Measurements from ENCODE around the gene P2RX6. TPM values are rescaled to one million over a fixed set of nuclear protein-coding genes. Genes with fewer than 3 reads are reported as not detected.

The P2RX6 gene
- total and polyA plus RNA-seq, 9 donors, result 15.3 to 29.6 (median 22.6) TPM

DNA sequence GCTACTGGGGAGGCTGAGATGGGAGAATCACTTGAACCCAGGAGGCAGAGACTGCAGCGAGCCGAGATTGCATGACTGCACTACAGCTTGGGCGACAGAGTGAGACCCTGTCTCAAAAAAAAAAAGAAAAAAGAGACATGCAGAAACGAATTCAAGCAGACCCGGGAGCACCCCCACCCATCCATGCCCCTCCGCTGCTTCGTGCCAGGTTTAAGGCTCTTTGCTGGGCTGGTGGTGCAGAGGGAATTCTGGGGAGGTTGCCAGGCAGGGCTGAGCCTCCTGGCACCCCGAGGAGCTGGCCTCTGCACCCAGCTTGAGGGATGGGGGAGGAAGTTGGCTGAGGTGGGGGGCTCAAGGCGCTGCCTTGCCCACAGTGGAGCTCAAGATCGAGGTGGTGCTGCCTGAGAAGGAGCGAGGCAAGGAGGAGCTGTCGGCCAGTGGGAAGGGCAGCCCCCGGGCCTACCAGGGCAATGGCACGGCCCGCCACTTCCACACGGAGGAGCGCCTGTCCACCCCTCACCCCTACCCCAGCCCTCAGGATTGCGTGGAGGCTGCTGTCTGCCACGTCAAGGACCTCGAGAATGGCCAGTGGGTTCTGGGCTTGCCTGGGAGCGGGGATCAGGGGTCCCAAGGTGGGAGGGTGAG, 41.9 kb upstream of the P2RX6 start:
- DNase-seq, result no peak
- H3K4me1 ChIP-seq (ENCODE audit: control insufficient read depth, insufficient read depth, low read length), result no peaks in the 10 kb centered on the region
- no peak overlapping the region for H3K27ac ChIP-seq (ENCODE audit: low read length)
- no peaks in the 10 kb centered on the region for H3K36me3 ChIP-seq (ENCODE audit: control insufficient read depth, insufficient read depth, low read length)
- 75% methylated on average over 9 of the region's 21 CpGs for WGBS (ENCODE audit: insufficient coverage)
- no peak overlapping the region for H3K4me3 ChIP-seq (ENCODE audit: low read length)
- H3K9me3 ChIP-seq (replicated peaks; ENCODE audit: control insufficient read depth, low read depth, low read length), result no peaks in the 10 kb centered on the region
- H3K27me3 ChIP-seq (ENCODE audit: control insufficient read depth, insufficient read depth, low read length), result no peaks in the 10 kb centered on the region

DNA sequence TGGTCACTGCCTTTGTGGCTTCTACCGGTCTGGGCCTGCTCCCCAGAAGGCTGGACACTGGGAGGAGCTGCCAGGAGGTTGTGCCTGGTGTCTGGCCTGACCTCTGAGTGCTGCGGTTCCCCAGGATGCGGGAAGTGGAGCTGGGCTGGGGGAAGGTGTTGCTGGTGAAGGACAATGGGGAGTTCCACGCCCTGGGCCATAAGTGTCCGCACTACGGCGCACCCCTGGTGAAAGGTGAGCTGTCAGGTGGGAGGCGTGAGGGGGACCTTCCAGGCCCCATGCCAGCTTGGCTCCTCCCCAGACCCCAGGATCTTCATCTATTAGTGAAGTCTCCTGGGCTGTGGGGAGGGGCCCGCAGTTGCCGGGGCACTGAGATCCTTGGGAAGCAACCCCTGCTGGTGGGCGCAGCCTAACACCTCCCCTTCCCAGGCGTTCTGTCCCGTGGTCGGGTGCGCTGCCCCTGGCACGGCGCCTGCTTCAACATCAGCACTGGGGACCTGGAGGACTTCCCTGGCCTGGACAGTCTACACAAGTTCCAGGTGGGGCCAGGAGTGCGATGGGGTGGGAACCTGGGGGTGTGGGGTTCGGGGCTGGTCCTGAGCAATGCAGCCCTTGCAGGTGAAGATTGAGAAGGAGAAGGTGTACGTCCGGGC, 41.2 kb upstream of the P2RX6 start:
- WGBS (ENCODE audit: insufficient coverage), result 70% methylated on average over 5 of the region's 21 CpGs
- Histone ChIP-seq H3K4me3 (ENCODE audit: low read length) (no peak overlapping the region), H3K4me1 (ENCODE audit: control insufficient read depth, insufficient read depth, low read length) (no peaks in the 10 kb centered on the region), H3K36me3 (ENCODE audit: control insufficient read depth, insufficient read depth, low read length) (no peaks in the 10 kb centered on the region), H3K27ac (ENCODE audit: low read length) (no peak overlapping the region), H3K9me3 (replicated peaks; ENCODE audit: control insufficient read depth, low read depth, low read length) (no peaks in the 10 kb centered on the region), H3K27me3 (ENCODE audit: control insufficient read depth, insufficient read depth, low read length) (no peaks in the 10 kb centered on the region)
- DNase-seq, result no peak

DNA sequence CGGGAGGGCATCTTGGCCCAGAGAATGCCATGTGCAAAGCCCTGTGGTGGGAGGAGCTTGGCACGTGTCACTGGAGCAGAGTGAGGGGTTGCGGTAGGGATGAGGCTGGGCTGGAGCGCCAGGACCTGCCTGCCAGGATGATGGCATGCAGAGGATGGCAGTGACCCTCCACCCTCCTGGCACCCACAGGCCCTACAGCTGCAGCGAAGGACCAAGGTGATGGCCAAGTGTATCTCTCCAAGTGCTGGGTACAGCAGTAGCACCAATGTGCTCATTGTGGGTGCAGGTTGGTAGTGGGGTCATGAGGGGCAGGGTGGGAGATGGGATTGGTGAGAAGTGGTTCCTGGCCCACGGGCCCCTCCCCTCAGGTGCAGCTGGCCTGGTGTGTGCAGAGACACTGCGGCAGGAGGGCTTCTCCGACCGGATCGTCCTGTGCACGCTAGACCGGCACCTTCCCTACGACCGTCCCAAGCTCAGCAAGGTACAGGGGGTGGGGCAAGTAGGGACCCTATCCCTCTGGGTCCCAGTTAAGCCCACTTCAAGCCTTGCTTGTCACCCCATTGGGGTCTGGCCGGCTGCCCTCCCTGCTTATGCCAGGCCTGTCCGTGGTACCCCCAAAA, 40.5 kb upstream of the P2RX6 start:
- Histone ChIP-seq H3K9me3 (replicated peaks; ENCODE audit: control insufficient read depth, low read depth, low read length) (no peaks in the 10 kb centered on the region), H3K27ac (ENCODE audit: low read length) (no peak overlapping the region), H3K27me3 (ENCODE audit: control insufficient read depth, insufficient read depth, low read length) (peaks cover 6% of the 10 kb centered on the region), H3K4me1 (ENCODE audit: control insufficient read depth, insufficient read depth, low read length) (peaks cover 1% of the 10 kb centered on the region), H3K4me3 (ENCODE audit: low read length) (no peak overlapping the region), H3K36me3 (ENCODE audit: control insufficient read depth, insufficient read depth, low read length) (no peaks in the 10 kb centered on the region)
- 84% methylated on average over 12 of the region's 16 CpGs for WGBS (ENCODE audit: insufficient coverage)
- DNase-seq, result no peak

GRCh38 chr22:20975541-20976290, 39.2 kb upstream of the P2RX6 start:
- peaks cover 13% of the 10 kb centered on the region for H3K27me3 ChIP-seq (ENCODE audit: control insufficient read depth, insufficient read depth, low read length)
- 77% methylated on average over 11 of the region's 14 CpGs for WGBS (ENCODE audit: insufficient coverage)
- no peak for DNase-seq

GRCh38 chr22:20976291-20976877, 38.6 kb upstream of the P2RX6 start:
- WGBS (ENCODE audit: insufficient coverage), result 87% methylated on average over 22 of the region's 24 CpGs
- Histone ChIP-seq H3K27ac (ENCODE audit: low read length) (no peak overlapping the region), H3K36me3 (ENCODE audit: control insufficient read depth, insufficient read depth, low read length) (no peaks in the 10 kb centered on the region), H3K4me3 (ENCODE audit: low read length) (no peak overlapping the region), H3K27me3 (ENCODE audit: control insufficient read depth, insufficient read depth, low read length) (peaks cover 13% of the 10 kb centered on the region), H3K4me1 (ENCODE audit: control insufficient read depth, insufficient read depth, low read length) (peaks cover 17% of the 10 kb centered on the region), H3K9me3 (replicated peaks; ENCODE audit: control insufficient read depth, low read depth, low read length) (no peaks in the 10 kb centered on the region)
- DNase-seq, result no peak

More at GRCh38 chr22:20975541-20976290, 39.2 kb upstream of the P2RX6 start:
- H3K4me3 ChIP-seq (ENCODE audit: low read length), result no peak overlapping the region
- H3K27ac ChIP-seq (ENCODE audit: low read length), result no peak overlapping the region
- no peaks in the 10 kb centered on the region for H3K36me3 ChIP-seq (ENCODE audit: control insufficient read depth, insufficient read depth, low read length)
- H3K4me1 ChIP-seq (ENCODE audit: control insufficient read depth, insufficient read depth, low read length), result peaks cover 10% of the 10 kb centered on the region
- H3K9me3 ChIP-seq (replicated peaks; ENCODE audit: control insufficient read depth, low read depth, low read length), result no peaks in the 10 kb centered on the region

DNA sequence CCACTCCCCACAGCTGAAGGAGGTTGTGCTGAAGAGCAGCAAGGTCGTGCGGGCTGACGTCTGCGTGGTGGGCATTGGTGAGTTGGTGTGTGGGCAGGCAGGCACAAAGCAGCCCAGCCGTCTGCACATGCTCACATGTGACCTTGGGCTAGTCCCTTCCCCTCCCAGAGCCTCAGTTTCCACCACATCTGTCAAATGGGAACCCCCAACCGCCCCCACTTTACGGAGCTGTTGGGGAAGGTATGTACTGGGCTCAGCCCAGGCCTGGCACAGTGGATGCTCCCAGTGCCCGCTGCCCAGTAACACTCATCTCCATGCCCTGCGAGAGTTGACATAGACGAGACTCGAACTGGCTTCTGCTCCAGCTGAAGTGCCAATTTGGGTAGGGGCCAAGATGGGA, 37.9 kb upstream of the P2RX6 start:
- H3K4me3 ChIP-seq (ENCODE audit: low read length), result no peak overlapping the region
- no peak for DNase-seq
- H3K27me3 ChIP-seq (ENCODE audit: control insufficient read depth, insufficient read depth, low read length), result peaks cover 13% of the 10 kb centered on the region
- H3K27ac ChIP-seq (ENCODE audit: low read length), result no peak overlapping the region
- H3K4me1 ChIP-seq (ENCODE audit: control insufficient read depth, insufficient read depth, low read length), result peaks cover 19% of the 10 kb centered on the region
- WGBS (ENCODE audit: insufficient coverage), result 93% methylated on average over 4 of the region's 11 CpGs
- H3K36me3 ChIP-seq (ENCODE audit: control insufficient read depth, insufficient read depth, low read length), result no peaks in the 10 kb centered on the region
- no peaks in the 10 kb centered on the region for H3K9me3 ChIP-seq (replicated peaks; ENCODE audit: control insufficient read depth, low read depth, low read length)

GRCh38 chr22:20977516-20978170, 37.3 kb upstream of the P2RX6 start:
- H3K36me3 ChIP-seq (ENCODE audit: control insufficient read depth, insufficient read depth, low read length), result no peaks in the 10 kb centered on the region
- H3K9me3 ChIP-seq (replicated peaks; ENCODE audit: control insufficient read depth, low read depth, low read length), result no peaks in the 10 kb centered on the region
- no peak overlapping the region for H3K4me3 ChIP-seq (ENCODE audit: low read length)
- 86% methylated on average over 12 of the region's 17 CpGs for WGBS (ENCODE audit: insufficient coverage)
- peaks cover 13% of the 10 kb centered on the region for H3K27me3 ChIP-seq (ENCODE audit: control insufficient read depth, insufficient read depth, low read length)
- peaks cover 21% of the 10 kb centered on the region for H3K4me1 ChIP-seq (ENCODE audit: control insufficient read depth, insufficient read depth, low read length)
- DNase-seq, result no peak
- no peak overlapping the region for H3K27ac ChIP-seq (ENCODE audit: low read length)

- DNase-seq, result no peak
- no peaks in the 10 kb centered on the region for H3K36me3 ChIP-seq (ENCODE audit: control insufficient read depth, insufficient read depth, low read length)
- H3K27me3 ChIP-seq (ENCODE audit: control insufficient read depth, insufficient read depth, low read length), result peaks cover 13% of the 10 kb centered on the region
- no peak overlapping the region for H3K4me3 ChIP-seq (ENCODE audit: low read length)
- H3K4me1 ChIP-seq (ENCODE audit: control insufficient read depth, insufficient read depth, low read length), result peaks cover 28% of the 10 kb centered on the region
- WGBS (ENCODE audit: insufficient coverage), result 71% methylated on average over 1 of the region's 2 CpGs
- no peaks in the 10 kb centered on the region for H3K9me3 ChIP-seq (replicated peaks; ENCODE audit: control insufficient read depth, low read depth, low read length)
- H3K27ac ChIP-seq (ENCODE audit: low read length), result no peak overlapping the region
Measured at GRCh38 chr22:20978419-20978818, 36.5 kb upstream of the P2RX6 start.

- H3K27ac ChIP-seq (ENCODE audit: low read length), result no peak overlapping the region
- H3K9me3 ChIP-seq (replicated peaks; ENCODE audit: control insufficient read depth, low read depth, low read length), result no peaks in the 10 kb centered on the region
- H3K4me1 ChIP-seq (ENCODE audit: control insufficient read depth, insufficient read depth, low read length), result peaks cover 28% of the 10 kb centered on the region
- H3K27me3 ChIP-seq (ENCODE audit: control insufficient read depth, insufficient read depth, low read length), result peaks cover 13% of the 10 kb centered on the region
- DNase-seq, result peak; percentile 64
- WGBS (ENCODE audit: insufficient coverage), result 8% methylated on average over 36 of the region's 39 CpGs
- H3K4me3 ChIP-seq (ENCODE audit: low read length), result no peak overlapping the region
- peaks cover 8% of the 10 kb centered on the region for H3K36me3 ChIP-seq (ENCODE audit: control insufficient read depth, insufficient read depth, low read length)
Measured at GRCh38 chr22:20979243-20979809, 35.6 kb upstream of the P2RX6 start.
